8988T (cell line): ENCODE measurements around the gene MAT1A.
A peak's percentile ranks its signal among the peaks of the same experiment; 100 is the strongest.
"Not testable (repeated sequence)": the region's sequence is repeated elsewhere in the genome, so short reads cannot be mapped to it uniquely, and the experiment has no call there.

Experiments
- DNase-seq: peaks from one replicate; pipeline ENCODE4 v3.0.0; 2011

The MAT1A gene

DNA sequence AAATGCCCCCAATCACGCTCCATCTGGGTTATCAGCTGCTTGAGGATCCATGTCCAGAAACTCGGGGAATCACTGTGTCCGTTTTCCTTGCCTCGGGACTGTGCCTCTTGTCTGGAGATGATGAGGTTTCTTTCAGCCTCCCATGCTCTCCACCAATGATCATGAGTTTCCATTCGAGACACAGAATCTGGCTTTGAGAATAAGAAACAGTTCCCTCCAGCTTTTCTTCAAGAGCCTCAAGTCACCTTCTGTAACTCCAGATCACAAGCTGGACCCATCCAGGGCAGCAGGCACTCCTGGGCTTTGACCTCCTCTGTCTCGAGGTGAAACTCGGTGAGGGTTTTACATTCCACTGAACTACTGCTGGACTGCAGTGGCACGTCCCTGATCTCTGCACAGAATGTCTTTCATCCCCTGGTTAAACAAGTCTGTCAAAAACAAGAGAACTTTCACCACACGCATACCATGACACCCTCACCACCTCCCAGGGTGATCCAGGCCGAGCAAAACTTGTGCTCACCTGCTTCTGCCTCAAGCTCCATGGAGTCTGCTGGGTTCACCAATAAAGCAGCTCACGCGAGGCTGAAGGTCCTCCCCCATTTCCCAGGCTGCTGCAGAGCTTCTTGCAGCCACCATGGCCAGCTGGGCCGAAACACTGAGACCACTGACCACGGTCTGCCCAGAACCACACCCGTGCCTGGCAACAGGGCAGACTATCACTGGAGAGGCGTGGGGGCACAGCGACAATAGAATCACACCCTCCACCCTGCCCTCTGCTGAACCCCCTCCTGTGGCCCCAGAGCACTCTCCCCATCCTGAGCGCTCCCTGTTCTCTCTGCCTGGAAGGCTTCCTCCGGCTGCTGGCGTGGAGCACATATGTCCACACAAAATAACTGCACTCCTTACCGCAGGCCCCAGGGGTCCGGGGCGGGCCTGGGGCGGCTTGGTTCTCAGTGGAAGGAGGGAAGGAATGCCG, 25.1 kb downstream of the MAT1A start:
- DNase-seq, result no peak

DNA sequence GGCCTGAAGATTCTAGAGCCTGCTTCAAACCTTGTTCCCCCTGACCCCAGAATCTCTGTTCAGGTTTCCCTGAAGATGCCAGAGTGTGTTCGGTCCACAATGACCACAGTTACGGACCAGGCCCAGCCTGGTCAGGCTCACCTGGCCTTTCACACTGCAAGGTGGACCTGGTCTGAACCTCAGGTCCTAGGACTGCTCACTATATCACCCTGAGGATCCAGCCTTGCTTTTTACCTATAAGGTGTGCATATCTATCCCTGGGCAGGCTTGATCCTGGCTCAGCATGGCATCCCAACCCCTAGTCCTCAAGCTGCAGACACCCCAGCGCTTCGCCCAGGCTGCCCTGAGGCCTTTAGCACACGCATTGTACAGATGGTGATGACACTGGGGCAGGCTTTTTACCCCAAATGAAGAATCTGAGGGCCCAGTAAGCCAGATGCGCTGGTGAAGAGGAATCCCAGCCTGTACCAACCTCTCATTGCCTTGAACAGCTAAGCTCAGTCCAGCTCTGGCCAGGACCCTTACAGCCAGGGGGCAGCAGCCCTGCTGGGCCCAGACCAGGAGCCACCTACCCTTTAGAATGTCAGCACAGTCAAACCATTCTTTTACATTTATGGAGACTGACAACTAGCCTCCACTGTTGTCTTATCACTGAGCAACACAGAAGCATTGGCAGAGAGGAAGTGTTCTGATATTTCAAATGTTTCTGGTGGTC, 28.0 kb downstream of the MAT1A start:
- no peak for DNase-seq

DNA sequence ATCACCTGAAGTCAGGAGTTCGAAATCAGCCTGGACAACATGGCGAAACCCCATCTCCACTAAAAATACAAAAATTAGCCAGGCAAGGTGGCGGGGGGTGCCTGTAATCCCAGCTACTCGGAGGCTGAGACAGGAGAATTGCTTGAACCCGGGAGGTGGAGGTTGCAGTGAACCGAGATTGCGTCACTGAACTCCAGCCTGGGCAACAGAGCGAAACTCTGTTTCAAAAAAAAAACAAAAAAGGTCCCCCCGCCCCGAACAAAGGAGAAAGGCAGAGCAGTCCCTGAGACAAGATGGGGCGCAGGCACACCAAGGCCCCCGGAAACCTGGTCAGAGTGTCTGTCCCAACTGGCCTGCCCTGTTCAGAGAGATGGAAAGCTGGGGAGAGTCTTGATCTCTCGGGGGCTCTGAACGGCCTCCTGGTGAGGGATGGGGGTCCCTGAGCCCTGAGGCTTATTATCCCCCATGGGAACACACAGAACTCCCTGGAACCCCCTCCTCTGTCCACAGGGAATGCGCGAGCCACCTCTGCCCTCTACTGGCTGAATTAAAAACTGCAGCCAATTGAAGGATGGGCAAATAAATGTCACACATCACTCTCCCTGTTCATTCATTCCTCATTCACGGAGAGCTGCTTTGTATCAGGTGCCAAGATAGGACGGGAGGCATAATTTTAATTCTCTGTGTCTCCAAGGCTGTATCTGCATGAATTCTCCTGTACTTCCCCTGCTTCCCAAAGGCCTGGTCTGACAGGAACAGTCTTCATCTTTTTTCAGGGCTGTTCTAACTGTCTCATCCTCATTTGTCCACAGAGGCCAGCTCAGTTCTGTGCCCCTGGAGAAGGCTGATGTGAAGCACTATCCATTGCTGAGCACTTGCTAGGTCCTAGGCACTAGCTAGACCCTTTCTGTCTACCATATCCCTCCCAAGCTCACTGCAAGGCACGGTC, 28.9 kb downstream of the MAT1A start:
- DNase-seq, result no peak

DNA sequence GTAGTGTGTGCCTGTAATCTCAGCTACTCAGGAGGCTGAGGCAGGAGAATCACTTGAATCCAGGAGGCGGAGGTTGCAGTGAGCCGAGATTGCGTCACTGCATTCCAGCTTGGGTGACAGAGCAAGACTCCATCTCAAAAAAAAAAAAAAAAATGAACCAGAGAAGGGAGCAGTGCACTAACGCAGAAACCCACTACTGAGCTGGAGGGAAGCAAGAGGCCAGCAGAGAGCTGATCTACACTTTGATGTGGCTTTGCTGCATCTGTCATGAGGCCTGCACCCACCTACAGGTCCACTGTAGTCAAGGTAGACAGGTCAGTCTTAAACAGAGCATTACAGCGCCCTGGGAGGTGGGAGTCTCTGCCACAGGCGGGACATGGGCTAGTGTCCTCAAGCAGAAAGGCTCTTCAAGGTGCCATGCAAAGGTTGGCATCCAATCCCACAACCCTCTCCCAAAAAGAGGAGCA, 30.0 kb downstream of the MAT1A start:
- DNase-seq, result no peak

DNA sequence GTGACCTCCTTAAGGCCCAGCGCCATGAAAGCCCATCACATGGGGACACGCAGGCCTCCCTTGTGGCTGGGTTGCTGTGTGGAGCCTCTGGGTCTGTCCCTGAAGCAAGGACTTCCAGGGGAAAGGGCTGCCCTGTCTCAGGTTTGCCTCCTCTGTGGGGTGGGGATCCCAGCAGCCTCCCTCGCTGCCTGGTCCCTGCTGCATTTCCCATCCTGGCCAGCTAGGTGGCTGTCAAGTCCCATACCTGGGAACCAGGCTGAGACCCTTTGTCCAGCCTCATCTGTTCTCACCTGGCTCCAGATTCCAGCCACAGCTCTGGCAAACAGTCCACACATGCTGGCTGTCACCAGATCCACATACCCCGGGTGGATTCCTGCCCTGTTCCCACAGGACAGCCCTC, 32.7 kb downstream of the MAT1A start:
- peak; percentile 52 for DNase-seq

DNA sequence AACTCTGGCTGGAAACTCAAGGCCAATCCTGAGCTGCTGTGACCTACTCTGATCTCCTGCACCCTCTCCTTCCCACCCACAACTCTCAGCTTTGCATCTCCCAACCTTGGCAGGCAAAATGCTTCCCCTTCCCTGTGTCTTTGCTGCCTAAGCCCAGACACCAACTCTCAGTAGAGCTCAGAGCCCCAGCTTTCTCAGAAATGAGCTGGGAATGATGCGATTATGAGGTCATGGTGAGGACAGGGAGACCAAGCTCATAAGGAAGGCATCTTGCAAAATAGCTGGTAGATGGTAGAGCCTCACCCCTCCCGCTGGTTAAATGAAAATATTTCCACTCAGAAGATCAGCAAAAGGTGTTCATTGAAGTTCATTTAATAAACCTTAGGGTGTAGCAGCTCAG, 34.7 kb downstream of the MAT1A start:
- not testable (repeated sequence) for DNase-seq

DNA sequence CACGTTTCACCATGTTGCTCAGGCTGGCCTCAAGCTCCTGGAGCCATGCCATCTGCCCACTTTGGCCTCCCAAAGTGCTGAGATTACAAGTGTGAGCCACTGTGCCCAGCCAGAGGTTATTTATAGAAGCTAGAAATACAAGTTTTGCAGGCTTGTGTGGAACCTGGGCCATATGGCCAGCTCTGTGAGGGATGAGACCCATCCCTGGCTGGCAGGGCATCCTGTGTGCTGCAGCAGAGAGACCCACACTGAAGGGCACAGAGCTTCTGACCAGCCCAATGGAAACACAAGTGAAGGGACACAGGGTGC, 35.5 kb downstream of the MAT1A start:
- not testable (repeated sequence) for DNase-seq

DNA sequence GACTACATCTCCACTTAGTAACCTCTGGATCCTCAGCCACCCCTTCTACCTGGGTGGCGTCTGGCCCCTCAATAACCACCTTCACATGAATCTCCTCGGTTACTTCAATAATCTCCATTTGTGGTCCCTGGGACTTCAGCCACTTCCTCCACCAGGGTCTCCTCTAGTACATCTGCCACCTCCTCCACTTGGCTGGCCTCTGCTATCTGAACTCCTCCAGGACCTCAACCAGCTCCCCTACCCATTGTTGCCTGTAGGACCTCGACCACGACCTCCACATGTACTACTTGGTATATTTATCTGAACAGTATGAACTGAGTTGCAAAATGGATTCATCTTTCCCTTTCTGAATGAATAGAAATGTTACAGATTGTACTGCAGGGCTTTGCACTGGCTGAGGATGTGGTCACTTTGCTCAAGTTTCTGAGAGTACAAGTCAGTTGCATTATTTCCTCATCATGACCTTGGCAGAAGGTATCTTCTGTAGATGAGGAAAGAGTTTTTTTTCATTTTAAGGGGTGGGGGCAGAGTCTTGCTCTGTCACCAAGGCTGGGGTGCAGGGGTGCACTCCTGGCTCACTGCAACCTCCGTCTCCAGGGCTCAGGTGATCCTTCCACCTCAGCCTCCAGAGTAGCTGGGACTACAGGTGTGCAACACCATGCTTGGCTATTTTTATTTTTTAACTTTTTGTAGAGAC, 36.0 kb downstream of the MAT1A start:
- DNase-seq, result no peak

DNA sequence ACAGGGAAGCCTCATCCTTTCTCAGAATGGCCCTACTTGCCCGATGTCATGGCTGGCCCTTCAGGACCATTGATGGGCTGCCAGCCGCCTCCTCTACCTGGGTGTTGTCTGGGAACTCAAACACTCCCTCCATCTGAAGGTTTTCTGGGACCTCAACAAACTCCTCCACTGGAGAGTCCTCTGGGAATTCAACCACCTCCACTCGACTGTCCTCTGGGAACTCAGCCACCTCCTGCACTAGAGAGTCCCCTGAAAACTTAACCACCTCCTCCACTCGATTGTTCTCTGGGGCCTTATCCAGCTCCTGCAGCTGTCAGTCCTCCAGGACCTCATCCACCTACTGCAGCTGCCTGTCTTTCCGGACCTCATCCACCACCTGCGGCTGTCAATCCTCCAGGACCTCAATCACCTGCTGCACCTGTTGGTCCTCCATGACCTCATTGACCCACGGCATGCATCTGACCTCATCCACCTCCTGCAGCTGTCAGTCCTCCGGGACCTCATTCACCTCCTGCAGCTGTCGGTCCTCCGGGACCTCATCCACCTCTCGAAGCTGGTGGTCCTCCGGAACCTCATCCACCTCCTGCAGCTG, 37.1 kb downstream of the MAT1A start:
- no peak for DNase-seq

DNA sequence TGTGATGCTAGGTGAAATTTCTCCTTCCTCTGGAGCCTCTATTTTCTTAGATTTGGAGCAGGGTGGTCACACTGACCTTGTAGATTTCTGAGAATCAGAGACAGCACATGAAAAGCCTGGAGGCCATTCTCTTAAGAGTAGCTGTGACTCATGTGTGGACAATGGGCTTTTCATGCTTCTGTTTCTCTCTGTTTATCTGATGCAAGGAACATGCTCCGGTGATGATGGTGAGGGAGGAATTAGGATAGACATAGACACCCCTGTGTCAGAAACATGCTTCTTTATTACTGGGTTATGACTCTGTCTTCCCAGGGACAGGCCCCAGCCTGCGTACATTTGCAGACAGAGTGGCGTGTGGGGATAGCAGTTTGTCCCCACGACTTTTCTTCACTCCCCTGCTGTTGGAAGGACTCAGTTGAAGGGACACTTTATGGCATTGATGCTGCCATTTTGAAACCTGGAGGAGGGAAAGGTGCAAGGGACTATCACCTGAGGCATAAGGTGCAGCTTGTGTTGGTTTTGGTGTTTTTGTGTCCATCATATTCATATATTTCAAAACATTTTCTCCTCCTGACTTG, 37.7 kb downstream of the MAT1A start:
- DNase-seq, result not testable (repeated sequence)

DNA sequence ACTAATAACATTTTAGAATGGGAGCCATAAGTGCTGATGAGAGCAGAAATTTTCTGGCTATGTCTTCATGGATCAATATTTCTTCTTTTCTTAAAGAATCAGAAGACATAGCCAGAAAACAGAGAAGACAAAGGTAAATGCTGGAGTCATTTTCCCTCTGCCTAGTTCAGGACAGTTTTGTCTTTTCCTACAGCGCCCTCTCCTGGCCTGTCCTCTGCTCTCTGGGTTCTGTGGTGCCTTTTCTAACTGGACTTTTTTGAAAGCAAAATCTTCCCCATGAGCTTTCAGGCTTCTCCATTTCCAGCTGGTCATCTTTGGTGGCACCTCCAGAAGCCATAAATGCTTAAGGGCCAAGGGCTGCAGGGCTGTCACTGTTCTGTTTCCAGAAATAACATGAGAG, 39.1 kb downstream of the MAT1A start:
- DNase-seq, result not testable (repeated sequence)

DNA sequence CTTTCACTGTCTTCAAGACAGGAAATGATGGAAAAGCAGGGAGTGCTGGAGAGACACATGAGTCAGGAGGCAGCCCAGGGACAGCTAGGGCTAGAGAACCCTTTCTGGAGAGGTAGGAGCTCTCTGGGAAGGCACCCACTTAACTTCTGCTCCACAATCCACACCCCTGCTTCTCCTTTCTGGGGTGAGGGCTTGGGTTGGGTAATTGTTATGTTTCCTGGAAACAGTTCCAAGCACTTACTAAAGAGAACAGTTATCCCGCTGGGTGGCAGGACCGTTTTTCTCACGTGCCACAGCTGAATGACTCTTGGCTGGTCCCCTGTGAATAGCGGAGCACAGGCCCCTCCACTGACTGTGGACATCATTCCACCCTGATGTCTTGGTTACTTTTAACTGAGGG, 39.6 kb downstream of the MAT1A start:
- DNase-seq, result not testable (repeated sequence)

DNA sequence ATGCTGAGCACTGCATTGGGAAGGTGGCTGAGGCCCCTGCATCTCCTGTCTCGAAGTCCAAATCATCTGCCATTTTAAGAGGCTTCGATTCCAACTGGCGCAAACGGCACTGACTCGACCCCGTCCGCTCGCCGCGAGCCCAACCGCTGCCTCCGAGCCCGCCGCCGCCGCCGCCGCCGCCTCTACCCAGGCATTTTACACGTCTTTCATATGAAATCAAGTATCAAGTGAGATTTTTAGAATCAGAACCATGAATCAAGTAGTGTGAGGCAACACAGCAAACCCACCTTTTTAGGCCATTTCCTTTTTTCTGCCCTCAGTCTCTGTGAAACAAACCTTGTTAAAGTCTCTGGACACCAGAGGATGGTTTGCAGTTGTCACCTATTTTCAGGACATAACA, 41.8 kb downstream of the MAT1A start:
- not testable (repeated sequence) for DNase-seq

DNA sequence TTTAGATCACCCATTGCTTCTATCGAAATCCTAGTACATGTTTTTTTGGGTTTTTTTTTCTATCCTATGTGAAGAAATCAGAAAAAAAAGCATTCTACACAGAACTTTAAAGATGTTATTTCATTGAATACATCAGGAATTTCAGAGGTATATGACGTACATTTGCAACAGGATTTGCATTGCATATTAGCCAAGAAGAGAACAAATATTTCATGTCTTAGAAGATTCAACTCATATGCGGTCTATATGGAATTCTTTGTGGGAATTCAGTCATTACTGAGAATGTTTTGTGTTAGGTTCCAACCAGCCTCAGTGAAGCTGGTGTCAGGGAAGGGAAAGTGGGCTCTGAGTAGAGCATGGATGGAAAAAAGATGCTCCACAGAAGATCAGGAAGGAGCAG, 45.1 kb downstream of the MAT1A start:
- not testable (repeated sequence) for DNase-seq

DNA sequence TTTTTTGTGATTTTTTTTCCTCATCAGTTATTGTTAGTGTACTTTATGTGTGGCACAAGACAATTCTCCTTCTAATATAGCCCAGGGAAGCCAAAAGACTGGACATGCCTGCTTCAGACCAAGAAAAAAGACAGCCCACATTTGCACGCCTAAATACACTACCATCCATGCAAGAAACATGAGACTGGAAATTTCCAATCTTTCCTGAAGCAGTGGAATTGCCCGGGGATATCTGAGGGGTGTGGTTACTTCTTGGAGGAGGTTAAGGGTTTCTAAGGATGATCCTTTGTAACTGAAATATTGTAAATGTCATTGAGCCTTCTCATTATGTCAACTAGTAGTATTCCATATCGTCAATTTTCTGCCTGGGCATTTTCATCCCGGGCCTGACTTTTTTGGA, 47.1 kb downstream of the MAT1A start:
- DNase-seq, result not testable (repeated sequence)

DNA sequence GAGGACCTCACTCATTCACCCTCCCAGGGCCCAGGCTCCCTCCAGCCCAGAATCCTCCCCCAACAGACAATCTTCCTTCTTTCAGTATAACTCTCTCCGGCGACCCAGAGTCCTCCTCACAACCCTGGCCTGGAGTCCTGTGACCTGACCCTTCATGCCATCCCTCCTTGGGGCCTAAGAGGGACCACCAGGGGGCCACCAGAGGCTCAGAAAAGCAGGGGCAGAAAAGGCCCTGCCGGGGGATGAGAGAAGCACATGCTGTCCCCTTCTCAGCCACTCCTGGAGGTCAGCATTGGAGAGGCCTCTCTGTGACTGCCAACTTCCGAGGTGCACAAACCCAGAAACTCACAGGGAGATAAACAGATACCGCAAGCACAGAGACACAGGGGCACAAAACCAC, 53.0 kb downstream of the MAT1A start:
- not testable (repeated sequence) for DNase-seq

DNA sequence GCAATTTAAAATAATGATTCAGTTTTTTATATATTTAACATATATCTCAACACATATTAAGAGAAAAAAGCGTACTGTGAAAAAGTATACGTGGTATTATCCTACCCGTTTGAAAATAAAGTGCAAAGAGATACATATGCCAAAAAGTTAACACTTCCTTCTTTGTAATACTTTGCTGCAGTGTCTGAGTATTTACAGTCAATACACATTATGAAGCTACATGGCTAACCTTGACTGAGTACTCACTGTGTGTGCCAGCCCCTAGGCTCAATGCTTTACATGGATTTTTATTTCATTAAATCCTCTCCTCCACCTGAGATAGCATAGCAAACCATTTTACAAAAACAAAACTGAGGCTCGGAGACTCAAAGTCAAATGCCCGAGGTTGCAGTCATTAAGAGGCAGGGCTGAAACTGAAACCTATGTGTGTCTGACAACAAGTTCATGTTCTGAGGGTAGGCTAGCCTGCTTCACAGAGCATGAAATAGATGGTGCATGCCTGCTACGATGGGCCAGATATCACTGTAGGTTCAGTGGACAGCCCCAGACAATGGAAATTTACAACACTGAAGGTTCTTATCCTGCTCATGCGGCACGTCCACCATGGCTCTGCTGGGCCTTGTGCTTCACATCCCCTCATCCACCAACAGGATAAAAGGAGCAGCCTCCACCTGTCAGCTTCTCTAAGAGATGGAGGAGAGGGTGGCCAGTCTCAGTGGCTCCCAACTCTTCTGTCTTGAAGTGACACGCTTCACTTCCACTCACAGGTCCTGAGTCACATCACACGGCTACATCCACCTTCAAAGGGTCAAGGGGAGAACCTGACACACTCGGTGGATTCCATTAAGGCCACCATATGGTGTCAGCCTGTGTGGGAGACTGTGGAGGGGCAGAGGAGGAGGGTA, 54.9 kb downstream of the MAT1A start:
- DNase-seq, result not testable (repeated sequence)

DNA sequence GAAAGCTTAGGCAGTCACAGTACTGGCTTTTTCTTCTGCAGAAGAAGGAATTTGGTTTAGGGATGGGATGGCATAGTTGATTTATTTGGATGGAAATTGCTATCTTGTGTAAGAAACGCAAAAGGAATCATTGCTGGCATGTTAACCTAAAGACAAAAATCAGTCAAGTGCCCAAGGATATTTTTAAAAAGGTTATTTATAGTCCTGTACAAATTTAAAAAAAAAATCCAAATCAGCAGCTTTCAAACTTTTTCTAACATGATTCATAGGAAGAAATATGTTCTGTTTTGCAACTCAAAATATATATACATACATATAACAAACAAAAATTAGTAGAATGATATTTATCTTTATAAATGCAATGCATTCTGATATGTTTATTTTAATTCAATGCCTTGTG, 55.6 kb downstream of the MAT1A start:
- DNase-seq, result not testable (repeated sequence)

DNA sequence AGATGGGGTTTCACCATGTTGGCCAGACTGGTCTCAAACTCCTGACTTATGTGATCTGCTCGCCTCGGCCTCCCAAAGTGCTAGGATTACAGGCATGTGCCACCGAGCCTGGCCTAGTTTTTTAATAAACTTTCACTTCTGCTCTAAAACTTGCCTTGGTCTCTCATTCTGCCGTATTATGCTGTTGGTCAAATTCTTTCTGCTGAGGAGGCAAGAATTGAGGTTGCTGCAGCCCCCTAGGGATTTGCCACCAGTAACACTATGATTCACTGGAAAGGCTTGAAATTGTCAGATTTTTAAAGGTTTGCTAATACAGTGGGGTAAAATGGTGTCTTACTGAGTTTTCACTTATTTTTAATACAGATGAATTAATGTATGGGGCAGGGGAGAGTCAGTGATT, 62.7 kb downstream of the MAT1A start:
- DNase-seq, result not testable (repeated sequence)

DNA sequence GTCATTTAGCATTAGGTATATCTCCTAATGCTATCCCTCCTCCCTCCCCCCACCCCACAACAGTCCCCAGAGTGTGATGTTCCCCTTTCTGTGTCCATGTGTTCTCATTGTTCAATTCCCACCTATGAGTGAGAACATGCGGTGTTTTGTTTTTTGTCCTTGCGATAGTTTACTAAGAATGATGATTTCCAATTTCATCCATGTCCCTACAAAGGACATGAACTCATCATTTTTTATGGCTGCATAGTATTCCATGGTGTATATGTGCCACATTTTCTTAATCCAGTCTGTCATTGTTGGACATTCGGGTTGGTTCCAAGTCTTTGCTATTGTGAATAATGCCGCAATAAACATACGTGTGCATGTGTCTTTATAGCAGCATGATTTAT, 66.4 kb downstream of the MAT1A start:
- not testable (repeated sequence) for DNase-seq
